Amniotic stem cell (primary cell): ENCODE results near the gene TNFRSF25.
"Not testable (repeated sequence)": the region's sequence is repeated elsewhere in the genome, so short reads cannot be mapped to it uniquely, and the experiment has no call there.

Experiments used
- DNase-seq: peaks from one replicate; lab custom pipeline; 2025; lab: John Stamatoyannopoulos, UW

TNFRSF25 gene

DNA sequence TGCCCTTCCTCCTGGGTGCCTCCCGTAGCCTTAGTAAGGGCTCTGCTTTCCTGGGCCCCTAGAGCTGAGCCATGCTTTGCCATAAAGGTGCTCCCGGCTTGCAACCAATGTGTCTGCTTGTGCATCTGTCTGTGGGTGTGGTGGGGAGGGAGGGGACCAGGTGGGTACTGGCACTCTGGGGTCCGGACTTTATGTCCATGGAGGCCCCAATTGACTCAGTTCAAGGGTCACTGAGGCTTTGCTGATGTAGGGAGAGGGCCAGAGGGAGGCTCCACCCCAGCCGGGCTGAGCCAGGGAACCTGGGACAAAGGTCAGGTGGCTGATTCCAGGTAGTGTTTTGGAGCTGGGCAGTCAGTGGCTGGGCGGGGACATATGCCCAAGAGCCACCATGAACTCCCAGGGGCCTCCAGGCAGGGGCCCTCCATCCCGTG lies 15.0 kb downstream of the TNFRSF25 start:
- no peak for DNase-seq

DNA sequence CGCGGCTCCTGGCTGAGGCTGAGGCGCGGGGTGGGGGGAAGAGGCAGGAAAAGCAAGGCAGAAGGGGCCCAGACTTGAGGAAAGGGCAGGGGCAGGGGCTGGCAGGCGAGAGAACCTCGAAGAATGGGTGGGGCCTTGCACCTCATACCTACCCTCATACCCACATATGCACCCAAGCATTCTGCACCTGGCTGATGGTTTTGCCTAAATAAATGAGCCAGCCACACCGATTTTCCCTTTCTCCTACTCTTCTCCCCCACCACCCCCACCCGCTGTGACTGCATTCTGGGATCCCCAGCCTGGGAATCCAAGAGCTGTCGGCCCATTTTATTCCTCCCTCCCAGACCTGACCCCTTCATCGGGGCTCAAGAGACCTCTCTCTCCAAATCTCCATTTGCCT lies 15.5 kb downstream of the TNFRSF25 start:
- DNase-seq, result not testable (repeated sequence)

DNA sequence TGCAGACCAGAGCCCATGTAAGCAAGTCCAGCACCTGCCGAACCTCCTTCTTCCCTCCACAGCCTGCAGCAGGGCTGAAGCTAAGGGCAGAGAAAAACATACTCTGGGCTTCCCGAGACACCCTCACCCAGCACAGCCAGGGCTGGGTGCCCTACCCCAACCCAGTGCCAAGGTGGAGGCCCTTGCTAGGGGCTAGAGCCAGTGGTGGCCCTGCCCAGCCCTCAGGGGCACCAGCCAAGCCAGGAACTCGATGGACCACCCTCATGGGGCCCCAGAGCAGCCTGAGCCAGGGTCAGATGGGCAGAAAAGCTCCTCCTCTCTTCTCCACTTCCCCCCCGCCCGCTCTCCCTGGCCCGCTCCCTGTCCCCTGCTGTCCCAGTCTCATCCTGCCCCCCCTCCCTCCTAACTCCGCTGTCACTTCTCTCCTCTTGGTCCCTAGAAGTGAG lies 15.9 kb downstream of the TNFRSF25 start:
- no peak for DNase-seq

DNA sequence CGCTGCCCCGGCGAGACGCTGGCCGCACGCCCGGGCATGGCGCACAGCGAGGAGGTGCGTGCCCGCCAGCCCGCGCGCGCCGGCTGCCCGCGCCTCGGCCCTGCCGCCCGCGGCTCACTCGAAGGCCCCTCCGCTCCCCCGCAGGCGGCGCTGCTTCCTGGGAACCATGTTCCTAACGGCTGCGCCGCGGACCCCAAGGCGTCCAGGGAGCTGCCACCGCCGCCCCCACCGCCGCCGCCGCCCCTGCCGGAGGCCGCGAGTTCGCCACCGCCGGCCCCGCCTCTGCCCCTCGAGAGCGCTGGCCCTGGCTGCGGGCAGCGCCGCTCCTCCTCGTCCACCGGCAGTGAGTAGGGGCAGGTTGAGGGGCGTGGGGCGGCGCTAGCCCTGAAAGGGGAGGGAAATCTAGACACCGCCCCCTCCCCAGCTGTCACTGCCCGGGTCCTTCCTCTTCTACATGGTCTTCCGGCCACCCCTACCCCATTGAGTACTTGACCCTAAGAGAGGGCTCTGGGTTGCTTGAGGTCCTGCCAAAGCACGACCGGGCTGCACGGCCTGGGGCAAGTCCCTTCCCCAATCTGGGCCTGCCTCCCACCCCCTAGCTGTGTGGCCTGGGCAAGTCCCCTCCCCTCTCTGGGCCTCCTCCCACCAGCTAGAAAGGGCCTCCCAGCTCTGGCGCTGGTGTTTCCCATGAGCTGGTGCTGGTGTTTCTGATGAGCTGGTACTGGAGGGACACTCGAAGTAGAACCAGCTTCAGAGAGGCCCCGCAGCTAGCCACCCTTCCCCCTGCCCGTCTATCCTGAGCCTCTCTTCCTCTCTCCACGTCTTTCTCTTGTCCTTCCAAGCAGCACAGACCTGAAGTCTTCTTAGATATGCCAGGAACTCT lies 17.0 kb downstream of the TNFRSF25 start:
- DNase-seq, result no peak

DNA sequence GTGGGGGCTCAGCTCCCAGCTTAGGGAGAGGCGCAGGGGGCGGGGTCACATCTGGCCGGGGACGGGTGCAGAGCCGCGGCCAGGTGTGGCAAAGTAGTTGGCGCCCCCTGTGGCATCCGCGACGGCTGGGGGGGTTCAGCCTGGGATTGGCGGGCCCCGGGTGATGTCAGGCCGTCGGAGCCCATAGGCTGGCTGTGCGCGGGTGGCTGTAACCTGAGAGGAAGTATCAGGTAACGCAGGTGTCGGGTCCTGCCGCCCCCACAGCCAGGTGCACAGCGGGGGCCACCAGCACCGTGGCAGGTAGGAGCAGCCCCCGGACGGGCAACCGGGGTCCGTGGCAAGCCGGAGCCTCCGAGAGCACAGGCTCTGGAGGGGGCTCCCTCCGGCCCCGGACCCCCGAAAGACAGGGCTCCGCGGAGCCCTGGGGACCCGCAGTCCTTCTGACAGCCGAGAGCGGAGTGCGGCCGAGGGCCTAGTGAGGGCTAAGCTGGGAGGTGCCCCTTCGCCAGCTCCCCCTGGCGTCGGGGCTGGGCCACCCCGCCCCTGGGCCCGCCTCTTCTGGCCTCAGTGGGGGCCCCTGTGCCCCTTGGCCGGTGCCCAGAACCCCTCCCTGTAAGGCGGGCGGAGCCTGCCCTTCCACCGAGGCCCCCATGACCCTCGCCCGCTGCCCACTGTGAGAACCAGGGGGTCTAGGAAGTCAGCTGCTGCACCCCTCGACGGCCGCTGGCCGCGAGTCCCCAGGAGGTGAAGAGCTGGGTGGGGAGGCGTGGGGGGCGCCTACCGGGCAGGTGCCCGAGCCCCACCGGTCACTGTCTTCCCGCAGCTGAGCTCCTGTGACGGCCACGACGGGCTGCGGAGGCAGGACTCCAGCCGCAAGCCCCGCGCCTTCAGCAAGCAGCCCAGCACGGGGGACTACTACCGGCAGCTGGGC lies 17.9 kb downstream of the TNFRSF25 start:
- DNase-seq, result no peak

DNA sequence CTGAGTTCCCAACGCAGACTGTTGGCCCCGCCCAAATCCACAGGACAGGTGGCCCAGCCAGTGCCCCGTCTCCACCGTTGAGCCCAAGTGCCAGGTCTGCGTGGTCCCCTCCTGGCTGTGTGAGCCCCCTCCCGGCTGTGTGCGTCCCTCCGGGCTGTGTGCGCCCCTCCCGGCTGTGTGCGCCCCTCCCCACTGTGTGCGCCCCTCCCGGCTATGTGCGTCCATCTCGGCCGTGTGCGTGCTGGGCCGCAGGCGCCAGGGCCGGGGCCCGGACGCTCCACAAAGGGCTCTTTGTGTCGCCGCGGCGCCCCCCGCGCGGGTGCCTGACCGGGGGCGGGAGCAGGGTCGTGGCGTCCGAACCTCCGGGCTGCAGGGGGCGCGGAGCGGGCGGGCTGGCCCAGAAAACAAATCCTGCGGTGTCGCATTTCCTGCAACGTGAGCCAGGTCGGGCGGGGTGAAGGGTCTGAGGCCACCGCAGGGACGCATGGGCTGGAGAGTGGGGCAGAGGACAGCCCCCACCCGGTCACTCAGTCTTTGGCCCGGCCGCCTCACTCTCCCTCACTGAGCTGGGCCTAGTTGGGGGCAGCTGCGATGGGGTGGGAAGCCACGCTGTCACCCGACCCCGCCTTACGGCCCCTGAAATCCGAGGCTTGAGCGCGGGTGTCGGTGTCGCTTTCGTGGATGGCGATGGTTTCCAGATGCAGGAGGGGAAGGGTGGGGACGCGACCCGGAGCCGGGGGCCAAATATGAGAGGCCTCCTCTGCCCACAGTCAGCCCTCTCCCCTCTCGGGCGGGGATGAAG lies 18.8 kb downstream of the TNFRSF25 start:
- no peak for DNase-seq

DNA sequence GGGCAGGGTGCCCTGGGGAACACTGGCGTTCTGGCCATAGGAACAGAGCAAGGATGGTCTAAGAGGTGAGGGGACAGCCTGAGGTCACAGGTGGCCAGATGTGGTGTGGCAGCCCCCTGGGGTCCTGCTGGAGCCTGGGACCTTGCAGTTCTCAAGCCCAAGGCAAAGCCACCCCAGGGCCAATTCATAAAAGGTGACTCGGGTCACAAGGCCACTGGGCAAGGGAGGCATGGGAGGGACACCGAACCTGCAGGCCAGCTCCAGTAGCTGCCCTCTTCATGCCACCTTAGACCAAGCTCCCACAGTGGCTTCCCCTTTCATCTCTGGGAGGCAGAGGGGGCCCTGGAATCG lies 19.3 kb downstream of the TNFRSF25 start:
- DNase-seq, result no peak

DNA sequence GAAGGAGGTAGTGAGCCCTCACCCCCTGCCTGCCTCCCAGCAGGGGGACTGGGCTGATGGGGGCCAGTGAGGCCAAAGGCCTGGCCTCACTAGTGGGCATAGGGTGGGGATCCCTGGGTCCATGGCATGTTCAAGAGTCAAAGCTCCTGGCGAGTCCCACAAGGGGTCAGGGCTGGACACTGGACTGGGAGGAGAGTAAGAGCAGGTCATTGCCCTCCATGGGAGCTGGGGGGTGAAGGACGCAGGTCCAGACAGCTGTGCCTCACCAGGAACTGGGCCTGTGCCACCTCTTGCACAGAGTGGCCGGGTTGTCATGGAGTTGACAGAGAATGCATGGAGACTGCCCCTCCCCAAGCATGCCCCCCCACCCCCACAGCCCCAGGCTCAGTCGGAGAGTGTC lies 20.0 kb downstream of the TNFRSF25 start:
- not testable (repeated sequence) for DNase-seq

DNA sequence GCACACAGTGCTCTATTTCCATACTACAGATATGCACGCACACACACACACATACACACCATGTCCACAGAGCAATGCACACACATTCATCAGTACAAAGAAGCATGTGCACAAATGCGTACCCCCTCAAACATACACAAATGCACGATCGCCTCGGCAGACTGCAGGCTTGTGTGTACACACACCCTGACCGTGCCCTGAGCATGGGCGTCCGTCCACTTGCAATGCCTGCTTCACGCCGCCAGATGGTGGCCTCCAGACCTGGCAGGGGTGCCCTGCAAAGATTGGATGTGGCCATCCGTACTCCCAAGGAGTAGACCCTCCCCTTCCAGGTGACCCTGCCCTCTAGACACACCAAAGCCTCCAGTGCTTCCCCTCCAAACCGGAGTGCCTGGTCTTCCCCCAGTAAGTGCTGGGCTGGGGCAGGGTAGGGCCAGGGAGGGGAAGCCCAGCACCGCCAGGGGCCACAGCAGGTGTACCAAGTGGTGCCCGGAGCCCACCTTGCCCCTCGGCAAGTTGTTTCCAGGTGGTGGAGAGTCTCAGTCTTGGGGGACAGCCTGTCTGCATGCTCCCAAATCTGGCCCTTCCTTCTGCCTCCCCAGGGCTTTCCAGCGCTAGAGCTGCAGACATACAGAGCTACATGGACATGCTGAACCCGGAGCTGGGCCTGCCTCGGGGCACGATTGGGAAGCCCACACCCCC lies 20.8 kb downstream of the TNFRSF25 start:
- DNase-seq, result no peak

DNA sequence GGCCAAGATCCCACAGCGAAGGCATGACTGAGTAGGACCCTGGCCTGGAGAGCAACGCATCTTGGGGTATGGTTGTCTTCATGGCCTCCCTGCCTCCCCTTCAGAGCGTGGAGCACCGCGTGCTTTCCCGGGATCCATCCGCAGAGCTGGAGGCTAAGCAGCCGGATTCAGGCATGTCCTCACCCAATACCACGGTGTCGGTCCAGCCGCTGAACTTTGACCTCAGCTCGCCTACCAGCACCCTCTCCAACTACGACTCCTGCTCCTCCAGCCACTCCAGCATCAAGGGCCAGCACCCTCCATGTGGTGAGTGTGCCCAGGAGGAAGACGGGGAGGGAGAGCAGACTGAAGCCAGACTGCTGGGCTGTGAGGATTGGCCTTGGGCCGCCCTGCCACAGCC lies 21.6 kb downstream of the TNFRSF25 start:
- no peak for DNase-seq

DNA sequence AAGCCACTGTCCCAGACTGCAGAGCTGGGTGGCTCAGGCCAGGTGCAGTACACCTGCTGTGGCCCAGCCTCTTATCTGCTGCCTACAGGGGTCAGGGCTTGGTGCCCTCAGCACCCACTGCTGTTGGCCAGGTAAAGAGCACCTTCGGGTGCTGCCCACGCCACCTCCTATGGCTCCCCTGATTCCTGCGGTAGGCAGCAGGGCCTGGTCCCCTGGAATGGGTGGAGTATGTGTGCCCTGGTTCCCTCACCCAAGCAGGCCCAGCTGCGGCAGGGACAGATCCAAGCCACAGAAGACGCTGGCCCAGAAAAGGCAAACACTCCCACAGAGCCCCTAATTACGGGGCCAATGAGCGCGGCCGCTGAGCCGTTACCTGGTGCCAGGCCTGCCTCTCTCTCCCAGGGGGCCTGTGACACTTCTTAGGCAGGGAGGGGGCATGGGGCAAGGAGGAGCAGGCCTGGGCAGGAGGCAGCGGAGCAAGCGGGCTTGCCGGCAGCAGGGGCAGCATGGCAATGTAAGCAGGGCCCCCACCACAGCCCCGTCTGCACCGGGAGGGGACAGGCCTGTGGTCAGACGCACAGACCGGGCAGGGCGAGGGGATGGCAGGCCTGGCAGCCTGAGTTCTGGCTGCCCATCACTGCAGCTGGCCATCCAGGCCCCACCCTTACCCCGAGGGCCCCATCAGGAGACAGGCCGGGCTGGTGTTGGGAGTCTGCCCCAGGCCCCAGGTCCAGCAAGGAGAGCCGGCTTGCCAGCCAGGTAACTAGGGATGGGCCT lies 22.4 kb downstream of the TNFRSF25 start:
- DNase-seq, result no peak

DNA sequence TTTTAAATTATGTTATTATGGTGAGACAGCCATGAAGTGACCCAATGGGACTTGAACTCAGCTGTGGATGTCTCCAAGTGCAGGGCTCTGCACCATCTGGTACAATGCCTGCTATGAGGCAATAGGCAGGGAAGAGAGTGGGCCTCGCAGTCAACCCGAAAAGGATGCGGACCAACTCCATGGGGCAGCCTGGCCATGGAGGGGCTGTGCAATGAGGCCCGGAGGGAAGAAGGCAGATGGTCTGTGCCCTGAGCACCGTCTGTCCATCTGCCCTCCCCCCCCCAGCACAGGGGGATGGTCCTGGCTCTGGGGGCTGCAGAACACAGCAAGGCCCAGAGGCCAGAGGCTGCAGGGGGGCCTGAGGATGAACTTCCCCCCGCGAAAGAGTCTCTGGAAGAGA lies 24.4 kb downstream of the TNFRSF25 start:
- DNase-seq, result no peak

DNA sequence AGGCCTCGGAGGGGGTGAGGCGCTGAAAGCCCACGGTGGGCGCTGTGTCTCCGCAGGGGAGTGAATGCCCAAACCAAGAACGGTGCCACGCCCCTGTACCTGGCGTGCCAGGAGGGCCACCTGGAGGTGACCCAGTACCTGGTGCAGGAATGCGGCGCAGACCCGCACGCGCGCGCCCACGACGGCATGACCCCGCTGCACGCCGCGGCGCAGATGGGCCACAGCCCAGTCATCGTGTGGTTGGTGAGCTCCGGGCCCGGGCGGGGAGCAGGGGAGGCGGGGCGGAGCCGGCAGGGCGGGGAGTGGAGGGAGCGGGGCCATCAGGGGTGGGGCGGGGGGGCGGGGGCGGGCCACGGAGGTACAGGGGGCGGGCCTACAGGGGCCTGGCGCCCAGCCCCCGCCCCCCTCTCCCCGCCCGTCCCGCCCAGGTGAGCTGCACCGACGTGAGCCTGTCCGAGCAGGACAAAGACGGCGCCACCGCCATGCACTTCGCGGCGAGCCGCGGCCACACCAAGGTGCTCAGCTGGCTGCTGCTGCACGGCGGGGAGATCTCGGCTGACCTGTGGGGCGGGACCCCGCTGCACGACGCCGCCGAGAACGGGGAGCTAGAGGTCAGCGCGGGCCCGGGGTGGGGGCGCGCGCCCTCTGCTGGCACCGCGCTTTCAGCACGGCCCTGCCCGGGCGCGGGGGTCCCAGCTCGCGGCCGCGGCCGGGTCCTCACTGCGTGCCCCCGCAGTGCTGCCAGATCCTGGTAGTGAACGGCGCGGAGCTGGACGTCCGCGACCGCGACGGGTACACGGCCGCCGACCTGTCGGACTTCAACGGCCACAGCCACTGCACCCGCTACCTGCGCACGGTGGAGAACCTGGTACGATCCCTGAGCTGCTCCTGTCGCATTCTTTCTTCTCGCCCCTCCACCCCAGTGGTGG lies 25.5 kb downstream of the TNFRSF25 start:
- no peak for DNase-seq

DNA sequence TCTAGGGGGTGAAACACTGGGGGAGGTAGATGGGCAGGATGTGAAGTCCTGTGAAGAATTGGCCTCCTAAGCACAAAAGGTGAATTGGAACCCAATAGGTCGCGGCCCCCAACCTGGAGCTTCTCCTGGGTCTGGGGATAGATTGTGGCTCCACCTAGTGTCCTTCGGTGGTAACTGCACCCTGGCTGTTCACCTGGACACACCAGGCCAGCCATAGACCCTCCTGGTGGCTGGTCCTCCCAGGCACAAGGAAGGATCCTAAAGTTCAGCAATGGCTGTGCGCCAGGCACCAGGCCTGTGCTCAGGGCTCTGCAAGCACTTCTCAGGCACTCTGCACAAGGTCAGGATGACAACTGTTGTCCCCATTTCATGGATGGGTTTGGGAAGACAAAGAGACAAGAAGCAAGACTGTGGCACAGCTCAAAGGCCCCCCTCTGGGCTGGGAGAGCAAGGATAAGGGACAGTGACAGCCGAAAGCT lies 27.9 kb downstream of the TNFRSF25 start:
- peak; percentile 13 for DNase-seq

DNA sequence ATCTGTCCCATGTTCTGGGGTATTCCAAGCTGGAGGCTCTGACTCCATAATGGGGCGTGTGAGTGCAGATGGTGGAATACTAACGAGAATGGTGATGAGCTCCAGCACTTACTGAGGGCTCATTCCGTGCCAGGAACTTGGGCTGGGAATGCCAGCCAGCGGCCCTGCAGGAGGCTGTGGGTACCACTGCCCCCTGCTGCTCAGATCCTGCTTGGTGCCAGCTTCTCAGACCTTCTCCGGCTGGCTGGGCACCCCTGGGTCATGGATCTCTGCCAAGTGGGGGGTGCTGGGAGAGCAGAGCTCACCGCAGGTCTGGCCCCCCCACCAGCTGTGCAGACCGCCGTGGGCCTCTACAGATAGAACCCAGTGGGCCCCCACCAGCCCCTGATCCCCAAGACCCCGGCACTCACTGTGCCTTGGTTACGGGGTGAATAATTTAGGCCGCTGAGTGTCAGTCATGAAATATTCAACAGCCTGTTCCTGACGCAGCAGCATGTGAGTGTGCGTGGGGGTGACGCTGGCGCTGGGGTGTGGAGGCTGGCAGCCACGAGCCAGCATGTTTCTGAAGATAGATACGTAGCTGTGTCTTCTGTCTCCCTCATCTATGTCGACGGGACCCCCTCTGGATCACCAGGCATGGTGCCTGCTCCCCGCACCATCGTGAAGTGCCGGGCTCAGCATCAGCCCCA lies 28.8 kb downstream of the TNFRSF25 start:
- DNase-seq, result not testable (repeated sequence)

DNA sequence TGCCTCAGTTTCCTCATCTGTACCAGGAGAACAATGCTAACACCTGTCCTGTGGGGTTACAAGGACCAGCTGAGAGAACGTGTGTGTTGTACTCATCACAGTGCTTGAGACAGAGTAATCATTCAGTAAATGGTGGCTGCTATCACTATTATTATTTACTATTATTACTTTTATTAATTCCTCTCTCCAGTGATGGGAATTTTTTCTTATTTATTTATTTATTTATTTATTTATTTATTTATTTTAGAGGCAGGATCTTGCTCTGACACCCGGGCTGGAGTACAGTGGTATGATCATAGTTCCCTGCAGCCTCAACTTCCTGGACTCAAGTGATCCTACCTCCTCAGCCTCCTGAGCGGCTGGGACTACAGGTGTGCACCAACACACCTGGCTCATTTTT lies 29.7 kb downstream of the TNFRSF25 start:
- DNase-seq, result not testable (repeated sequence)

DNA sequence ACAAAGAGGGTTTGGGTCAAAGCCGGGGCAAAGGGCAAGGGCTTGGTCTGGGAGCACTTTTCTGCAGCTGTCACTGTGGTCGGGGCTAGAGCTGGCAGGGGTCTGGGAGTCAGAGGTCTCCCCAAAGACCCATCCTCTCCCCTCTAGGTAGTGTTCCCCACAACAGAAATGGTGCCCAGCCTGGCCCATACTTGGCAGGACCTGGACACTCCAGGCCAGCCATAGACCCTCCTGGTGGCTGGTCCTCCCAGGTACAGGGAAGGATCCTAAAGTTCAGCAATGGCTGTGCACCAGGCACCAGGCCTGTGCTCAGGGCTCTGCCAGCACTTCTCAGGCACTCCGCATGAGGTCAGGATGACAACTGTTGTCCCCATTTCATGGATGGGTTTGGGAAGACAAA lies 30.4 kb downstream of the TNFRSF25 start:
- DNase-seq, result no peak

DNA sequence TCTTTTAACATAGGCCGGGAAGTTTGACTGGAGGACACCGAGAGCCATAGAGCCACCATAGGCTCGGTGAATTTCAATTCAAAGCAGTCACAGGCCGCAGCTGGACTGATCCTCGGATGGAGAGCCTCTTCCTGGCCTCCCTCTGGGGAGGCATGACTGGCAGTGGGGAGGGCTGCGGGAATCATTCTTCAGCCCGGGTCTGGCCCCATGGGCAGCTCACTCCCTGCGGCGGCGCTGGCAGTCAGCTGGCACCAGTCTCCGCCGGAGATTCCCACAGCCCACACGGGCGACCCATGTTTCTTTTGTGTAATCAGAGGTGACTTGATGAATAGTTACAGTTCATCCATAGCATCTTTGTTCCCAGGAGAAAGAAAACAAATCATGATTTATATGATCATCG lies 30.8 kb downstream of the TNFRSF25 start:
- no peak for DNase-seq

DNA sequence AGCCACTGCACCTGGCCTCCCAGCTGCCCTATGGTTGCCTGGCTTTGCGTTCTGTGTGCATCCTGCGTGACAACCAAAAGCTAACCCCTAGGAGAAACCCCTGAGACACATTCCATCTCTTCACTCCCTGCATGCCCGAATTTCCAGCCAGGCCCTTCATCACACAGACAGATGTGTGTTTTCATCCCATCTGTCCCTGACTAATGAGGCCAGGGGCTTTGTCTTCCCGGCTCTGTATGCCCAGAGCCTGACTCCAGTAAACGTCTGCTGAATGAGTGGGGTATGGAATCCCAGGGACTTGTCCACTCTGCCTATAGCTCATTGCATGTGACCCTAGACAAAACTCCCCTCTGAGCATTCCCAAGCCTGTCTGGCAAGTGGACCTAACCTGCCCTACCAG lies 31.8 kb downstream of the TNFRSF25 start:
- no peak for DNase-seq
